Fibroblast of lung (primary cell): Measurements from ENCODE around the gene CALCOCO1.

Experiments used
- CTCF ChIP-seq, 2 donors: IDR thresholded peaks in 1 of 2; conservative IDR thresholded peaks in 1 of 2; 1 replicate in 1 of 2; 2 replicates in 1 of 2; pipeline ENCODE4 v1.5.1; 2011 to 2012; ENCODE audit warnings: low read length in 2 of 2, control low read depth in 1 of 2, inconsistent platforms in 1 of 2, low read depth in 1 of 2, mild to moderate bottlenecking in 1 of 2
- EZH2 ChIP-seq: IDR thresholded peaks from 2 replicates; pipeline ENCODE4 v1.5.1; 2012; ENCODE audit warnings: low read length, control low read depth, mild to moderate bottlenecking; ENCODE audit errors: missing control alignments

GRCh38 chr12:53728206-53728605, 954 bp upstream of the CALCOCO1 start:
- TF ChIP-seq EZH2 (no peak), CTCF (conservative IDR thresholded peaks at IDR 0.05 in 1 of 2, IDR thresholded peaks at IDR 0.05 in 1 of 2; ENCODE audit: low read depth in 1 of 2, low read length in 2 of 2) (no peak)
